IPS-NIHi11 (cell line): ENCODE measurements around the gene KITLG.
"Not testable (repeated sequence)": the region's sequence is repeated elsewhere in the genome, so short reads cannot be mapped to it uniquely, and the experiment has no call there.

ENCODE experiments used
- DNase-seq: peaks from one replicate; pipeline ENCODE4 v3.0.0; 2012; ENCODE audit warnings: mixed read lengths, low spot score

The KITLG gene

DNA sequence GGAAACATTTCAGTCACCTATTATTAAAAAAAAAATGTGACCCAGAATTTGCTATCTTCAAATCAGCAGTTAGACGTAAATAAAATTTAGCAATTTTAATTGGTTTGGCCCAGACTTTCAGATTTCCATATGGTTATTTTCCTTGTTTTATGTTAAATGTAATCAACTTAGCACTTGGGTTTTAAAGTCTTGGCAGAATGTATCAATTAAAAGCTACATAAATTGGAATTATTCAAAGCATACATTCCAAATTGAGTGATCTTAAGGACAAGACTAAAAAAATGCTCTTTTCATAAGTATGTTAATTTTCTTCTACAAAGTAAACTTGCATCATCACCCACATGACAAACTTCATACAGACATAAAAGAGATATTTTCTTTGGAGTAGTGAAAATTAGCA is 3.4 kb downstream of the KITLG start:
- DNase-seq: no peak

DNA sequence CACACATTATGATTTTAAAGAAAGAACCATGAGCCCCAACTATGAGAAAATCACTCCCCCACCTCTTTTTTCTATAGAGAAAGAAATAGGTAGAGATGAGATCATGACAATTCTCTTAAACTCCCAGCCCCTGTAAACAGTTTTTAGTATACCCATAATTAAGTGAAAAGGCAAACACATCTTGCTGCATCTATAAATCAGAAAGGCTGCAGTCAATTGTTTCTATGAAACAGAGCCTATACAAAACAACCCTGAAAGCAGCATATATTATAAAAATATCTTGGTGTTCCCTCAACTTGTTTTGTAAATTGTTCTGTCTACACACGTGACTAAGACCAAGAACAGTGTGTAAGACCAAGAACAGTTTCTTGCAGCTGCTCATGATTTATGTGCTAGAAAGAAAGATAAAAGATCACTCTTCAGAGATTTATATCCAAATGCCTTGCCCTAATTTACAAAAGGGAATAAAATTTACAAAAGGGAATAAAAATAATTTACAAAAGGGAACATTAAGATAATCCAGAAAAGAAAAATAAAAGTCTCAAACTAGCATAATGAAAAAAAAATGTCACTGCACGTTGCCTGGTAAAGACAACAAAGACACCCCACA is 4.8 kb downstream of the KITLG start:
- DNase-seq: no peak

DNA sequence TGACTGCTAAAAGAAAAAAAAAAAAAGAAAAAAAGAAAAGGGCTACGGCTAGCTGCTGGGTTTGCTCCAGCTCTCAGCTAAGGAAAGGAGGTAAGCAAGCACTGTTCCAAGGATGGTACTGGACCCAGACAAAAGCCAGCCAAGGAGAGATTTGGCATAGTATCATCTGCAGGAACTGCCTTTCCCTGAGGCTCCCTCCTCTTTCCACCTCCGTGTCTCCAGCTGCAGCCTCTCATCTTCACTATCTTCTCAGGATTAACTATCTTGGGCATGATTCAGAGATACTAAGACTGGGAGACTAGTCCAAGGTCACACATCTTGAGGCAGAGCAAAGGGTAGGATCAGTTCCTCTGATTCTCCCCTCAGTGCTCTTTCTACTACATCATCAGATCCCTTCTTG is 6.0 kb downstream of the KITLG start:
- no peak for DNase-seq

DNA sequence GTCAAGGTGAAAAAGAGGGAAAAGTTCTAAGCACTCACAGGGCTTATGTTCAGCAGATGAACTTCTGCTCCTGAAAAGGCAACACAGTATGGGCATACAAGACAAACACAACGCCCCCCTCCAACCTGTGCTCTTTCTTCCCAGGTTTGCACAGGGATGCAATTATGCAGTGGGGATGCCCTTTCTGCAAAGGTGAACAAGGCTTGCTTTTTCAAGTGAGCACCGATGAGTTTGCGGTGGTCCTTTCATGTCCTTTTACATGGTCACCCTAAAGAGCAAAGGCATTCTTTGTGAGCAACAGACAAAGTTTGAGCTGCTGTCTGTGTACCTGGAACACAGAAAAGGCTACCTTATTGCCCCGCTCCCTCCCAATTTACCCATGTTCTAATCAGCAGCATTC is 6.7 kb downstream of the KITLG start:
- DNase-seq: no peak

DNA sequence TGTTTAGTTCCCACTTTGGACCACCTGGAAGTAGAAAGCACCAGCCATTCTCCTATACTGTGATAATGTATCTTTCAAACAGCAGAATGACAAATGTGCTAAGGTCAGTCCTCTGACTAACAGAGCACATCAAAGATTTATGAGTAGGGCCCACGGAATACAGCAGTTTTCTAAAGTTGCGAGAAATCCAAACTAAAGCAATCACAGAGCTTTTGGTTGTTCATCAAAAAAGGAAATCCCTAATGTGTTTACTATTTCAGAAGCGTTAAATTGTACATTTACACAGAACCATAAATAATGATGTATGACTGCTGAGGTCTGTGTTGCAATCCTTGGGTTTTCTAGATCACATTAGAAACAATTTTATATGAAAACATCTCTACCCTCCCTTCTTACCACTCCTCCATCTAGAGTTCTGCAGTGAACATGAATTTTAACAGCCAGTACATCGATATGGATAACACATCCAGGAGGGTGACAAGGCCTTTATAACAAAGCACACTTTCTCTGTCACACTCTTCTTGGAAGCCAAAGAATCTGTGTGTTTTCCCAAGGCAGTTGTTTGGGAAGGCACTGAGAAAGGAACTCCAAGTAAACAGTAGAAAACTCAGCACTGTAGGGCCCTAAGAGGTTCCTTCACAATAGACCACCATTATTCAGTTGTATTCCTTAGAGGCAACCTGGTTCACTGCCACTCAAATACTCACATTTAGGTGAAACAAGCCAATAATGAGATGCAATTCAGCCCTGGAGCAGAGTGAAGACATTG is 7.3 kb downstream of the KITLG start:
- no peak for DNase-seq

DNA sequence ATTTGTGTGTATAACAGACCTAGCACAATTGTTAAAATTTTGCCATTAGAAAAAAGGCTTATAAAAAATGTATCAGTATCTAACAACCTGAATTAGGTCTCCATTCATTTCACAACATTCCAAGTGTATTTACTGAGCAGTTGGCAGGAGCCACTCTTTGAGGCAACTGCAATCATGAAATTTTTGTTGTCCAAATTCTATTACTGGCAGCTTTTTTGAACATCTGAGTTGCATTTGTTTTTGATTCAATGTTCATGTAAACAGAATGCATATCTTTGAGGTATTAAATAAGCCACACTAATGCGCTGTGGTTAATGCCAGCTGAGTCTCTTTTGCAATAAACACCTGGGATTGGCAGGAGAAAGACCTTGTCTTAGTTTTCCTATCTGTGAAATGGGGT is 8.7 kb downstream of the KITLG start:
- no peak for DNase-seq

DNA sequence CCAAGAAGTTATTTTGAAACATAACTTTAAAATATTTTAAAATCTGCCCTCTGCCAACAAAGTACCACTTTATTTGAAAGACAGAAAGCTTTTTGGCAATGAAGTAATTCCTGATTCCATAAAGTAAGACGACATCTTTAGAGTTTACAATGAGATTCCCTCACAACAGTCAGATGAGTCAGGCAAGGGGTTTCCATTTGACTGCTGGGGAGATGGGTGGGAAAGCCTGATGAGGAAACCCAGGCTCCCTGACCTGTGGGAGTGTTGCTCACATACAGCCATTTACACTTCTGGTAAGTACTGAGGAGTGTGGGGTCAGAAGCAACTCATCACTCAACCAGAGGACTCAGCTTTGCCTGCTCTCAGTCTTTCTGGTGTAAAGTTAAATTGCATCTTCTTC is 10.2 kb downstream of the KITLG start:
- no peak for DNase-seq

DNA sequence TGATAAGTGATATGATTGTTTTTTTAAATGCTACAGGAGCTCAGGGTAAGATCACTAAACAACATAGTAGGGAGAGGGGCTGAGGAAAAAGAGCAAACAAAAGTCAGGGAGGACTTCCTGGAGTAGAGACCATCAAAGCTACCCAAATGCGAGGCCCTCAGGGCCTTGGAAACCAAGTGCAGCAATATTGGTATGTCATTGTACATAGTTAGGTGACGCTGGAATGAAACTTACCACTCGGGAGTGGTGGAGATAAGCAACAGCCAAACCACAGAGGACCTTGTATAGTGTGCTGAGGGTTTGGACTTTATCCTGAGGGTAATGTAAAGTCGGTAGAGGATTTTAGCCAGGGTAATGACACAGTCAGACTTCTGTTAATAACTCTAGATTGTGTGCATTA is 13.8 kb downstream of the KITLG start:
- DNase-seq: no peak

DNA sequence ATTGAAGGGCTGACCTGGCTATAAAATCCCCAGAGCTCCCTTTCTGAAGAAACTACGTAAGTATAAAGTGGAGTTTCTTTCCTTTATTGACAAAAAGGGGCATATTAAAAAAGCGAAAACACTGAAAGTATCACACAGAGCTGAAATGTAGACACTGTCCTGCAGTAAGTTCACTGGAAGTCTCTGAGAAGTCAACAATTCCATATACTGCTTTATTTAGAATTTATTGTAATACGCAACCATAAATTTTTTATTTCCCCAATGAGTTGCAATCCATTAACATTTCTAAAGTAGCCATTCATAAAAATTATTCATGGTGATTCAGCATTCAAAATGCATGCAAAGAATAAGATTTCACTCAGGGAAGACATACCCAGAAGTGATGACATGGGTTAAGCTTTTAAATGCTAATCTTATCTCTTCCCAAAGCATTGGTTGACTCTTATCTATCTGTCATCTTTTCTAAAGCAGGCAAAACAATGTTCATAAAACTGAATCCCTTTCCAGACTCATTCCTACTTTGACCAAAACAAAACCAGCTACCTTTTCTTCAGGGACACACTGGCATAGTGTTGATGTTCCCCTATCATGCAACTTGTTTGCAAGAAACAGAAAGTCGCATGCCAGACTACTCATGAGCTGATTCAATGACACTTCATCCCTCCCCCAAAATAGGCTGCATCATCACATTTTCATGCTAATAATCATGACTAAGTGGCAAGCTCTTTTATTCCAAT is 17.3 kb downstream of the KITLG start:
- DNase-seq: no peak

DNA sequence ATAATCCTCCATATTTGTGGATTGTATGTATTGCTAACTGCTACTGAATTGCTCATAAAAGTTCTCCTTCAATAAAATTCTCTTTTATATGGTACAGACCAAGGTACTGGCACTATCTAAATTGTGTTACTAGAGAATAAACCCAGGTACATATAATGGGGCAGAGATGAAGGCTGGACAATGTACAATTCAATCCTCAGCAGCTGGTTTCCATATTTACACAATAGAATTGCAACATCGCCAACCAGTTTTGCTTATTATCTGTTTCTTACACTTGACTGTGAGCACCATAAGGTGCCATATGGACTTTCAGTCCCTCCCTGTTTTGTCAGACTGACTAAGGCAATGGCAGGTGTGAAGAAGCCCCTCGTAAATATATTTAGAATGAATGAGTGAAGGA is 18.1 kb downstream of the KITLG start:
- no peak for DNase-seq

DNA sequence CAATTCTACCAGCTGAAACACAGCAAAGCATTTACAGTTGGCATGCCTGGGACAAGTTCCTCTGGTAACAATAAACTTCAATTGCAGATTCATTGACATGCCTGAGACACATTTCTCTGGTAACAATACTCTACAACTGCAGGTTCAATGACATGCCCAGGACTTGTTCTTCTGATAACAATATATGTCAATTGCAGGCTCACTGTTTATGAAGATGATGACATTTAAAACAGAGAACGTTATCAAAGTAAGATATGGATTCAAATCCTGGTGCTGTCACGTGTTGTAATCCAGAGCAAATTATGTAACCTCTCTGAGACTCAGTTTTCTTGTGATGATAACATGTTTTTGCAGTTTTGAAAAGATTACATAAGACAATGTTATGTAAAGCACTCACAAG is 20.5 kb downstream of the KITLG start:
- no peak for DNase-seq

DNA sequence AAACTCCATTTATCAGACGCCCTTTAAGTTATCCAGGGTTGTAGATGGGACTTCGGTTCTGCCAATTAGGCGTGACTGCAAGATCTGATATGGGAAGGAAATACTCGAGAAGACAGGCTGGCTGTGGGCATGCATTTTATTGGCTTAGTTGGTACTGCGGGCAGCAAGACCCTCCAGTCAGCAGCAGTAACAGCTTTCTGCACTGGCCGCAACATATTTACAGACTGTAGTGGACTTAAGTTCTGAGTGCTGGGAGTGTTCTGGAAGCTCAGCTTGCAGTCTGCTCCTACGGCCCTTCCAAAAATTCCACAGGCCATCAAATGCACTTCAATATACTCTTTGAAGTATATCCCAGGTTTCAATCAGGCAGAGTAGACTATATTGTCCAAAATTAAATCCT is 21.1 kb downstream of the KITLG start:
- DNase-seq: no peak

DNA sequence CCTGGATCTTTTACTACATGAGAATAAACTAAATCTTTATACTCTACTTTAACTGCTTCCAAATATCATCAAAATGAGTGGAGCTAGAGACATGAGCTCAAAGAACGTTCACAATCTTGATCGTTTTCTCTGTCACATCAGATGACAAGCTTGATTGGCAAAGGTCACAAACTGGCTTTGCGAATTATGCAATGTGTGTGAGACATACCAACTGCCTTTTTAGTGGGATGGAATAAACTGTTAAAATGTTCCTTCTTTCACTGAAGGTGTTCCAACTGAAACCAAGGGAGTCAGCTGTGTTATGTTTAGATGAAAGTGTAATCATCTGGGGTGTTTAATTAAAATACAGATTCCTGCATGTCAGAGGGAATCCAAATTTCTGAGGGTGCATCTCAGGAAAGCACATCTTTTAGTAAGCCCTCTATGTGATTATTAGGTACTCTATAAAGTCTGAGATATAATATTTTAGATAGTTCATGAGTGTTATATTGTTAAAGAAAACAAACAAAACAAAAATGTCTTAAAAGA is 21.9 kb downstream of the KITLG start:
- no peak for DNase-seq

DNA sequence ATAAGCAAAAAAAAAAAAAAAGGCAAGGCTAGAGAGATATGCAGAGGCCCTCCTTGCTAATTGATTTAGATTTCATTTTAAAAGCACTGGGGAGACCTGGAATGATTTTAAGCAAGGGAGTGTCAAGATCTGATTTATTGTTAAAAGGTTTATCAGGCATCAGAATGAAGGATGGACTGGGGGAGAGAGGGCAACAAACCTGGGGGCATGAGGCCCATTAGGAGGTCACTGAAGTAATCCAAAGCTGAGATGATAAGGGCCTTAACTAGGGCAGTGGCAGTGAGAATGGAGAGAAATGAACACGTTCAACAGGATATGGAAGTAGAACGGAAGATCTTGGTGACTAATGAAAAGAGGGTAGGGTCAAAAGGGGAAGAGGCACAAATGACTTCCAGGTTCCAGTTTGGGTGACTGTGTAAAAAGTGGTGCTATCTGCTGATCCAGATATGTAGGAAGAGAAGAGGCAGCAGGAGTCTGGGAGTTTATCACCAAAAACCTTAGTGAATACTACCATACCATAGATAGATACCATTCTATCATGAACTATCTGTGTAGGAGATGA is 24.0 kb downstream of the KITLG start:
- no peak for DNase-seq

DNA sequence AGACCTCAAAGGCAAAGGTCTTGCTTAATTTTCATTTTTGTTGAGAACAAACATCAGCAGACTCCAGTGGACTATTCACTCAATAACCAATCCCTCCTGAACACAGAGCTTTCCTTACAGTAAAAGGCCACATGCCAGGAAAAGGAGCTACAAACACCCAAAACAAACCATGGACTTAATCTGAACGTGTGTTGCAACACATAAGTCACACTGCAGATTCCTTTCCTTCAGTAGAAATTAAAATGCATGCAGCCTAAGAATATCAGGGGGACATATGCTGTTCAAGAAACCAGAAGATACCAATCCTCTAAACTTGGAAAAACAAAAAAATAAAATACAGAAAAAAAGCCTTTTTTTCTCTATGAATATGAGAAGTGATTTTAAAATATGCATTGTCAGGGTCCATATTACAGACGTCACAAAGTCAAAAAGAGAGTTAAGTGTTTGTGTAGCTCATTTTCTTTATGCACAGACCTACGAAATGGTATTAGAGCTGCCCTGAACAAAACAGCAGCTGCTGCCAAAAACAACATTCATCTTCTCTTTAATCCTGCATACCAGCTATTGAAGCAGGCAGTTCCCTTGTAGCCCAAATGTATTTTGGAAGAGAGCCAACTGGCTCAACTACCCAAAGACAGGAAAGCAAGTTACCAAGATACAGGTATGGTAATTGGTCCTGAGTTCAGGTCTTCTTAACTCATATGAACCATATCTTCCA is 26.2 kb downstream of the KITLG start:
- DNase-seq: no peak

DNA sequence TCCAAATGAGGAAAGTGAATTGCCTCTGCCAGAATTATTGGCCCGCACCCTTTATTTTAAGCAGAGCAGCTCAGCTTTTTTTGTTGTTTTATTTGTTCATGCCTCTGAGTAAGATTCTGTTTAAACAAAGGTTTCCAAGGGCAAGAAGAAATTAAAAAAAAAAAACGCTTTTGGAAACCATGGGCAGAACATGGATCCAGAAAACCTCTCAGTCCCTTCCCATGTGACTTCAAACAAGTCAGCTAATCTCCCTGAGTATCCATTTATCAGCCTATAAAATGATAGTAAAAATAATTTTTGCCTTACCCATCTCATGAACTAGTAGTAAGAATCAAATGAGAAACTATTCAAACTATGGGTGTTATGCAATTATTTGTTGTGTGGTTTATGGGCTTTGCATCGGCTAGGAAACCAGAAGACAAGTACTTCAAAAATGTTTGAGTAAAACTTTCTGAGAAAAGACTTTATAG is 27.6 kb downstream of the KITLG start:
- no peak for DNase-seq

DNA sequence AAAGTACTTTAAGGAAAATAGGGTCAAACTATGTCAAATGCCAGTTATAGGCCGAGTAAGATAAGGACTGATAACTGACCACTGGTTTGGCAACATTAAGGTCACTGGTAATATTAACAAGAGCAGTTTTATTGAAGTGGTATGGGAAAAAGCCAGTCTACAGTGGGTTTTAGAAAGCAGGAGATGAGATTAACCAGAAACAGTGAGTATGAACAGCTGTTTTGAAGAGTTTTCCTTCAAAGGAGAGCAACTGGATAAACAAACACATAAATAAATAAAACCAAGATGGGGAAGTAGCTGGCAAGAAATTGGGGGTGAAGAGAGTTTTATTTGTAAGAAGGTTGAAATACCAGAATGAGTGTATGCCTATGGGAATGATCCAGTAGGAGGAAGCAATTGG is 30.3 kb downstream of the KITLG start:
- DNase-seq: no peak

DNA sequence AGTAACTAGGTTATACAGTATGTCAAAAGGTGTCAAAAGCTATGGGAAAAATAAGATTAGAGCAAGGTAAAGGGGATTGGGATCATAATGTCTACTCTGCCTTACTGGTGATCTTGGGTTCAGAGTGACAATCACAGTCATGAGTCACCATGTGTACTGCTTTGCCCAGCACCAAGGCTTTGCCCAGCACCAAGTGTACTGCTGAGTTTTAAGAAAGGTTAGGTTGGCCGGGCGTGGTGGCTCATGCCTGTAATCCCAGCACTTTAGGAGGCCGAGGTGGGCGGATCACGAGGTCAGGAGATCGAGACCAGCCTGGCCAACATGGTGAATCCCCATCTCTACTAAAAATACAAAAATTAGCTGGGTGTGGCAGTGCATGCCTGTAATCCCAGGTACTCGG is 32.3 kb downstream of the KITLG start:
- DNase-seq: not testable (repeated sequence)

DNA sequence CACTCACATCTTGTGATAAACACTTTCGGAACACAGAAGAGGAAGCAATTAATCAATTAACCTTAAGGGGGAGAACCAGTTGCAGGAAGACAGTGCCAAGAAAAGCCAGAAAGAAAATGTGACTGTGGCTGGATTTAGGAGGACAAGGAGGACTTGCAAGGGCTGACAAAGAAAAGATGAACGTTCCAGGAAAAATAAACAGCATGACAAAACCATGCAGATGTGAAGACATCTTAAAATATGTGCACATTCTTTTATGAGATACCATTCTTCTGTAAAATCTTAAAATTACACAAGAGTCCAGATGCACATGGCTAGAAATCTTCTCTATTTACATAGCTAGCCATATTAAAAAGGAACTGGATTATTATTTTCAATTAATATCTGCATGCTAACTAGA is 33.4 kb downstream of the KITLG start:
- no peak for DNase-seq

DNA sequence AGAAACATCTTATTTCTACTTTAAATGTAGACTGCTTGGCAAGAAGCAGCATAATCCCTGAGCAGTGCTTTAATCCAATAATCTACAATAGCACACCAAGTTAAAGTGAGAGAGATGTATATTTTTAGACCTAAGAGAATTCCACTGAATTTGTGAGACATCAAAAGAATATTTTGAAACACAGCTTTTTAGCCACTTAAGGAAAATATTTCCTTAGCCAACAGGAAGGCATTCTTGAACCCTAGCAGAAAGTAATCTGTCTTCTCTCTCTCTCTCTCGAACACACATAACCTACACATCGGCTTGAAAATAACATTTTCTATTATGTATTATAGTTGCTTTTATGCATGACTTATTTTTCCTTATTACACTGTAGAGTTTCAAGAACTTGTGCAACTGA is 34.0 kb downstream of the KITLG start:
- no peak for DNase-seq

DNA sequence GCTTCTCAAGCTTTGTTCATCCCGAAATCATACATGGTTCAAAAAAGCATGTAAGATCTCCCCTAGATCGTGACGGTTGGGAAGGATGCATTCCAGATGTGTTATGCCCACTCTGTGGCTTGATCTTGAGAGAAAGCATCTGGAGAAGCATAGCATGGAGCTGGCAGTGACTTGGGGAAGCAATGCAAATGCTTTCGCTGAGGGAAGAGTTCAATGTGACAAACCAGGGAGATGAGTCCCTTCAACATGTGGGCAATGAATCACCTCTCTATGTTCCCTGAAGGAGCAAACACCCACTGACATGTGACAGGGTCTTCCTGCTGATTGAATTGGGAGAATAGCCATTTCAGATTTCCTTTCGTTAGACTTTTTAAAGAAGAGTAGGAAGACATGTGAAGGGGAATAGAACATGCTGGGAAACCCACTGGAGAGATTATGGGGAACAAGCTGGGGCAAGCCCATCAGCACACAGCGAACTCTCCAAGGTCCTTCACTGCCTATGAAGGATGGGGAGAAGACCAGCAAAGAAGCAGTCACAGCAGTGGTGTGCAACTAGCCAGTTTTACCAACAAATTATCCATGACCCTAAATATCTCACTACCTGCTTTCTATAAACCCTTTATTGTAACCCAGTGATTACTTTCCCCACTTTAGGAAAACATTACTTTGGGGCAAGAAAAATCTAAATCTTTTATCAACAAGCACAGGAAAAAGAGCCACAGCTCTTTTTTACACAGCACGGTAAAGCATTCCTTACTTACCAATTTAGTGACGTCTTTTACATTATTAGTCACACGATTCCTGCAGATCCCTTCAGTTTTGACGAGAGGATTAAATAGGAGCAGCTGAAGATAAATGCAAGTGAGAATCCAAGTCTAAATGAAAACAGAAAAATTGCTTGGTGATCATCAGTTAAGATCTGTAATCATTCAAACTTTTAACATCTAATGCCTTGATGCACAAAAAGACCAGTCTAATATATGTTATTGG is 35.0 kb downstream of the KITLG start:
- no peak for DNase-seq
